LNCAP (cell line): ENCODE measurements around the gene CD226.

Source experiments
- TF ChIP-seq, protein P1 (sequence below): fragments of 450-650 bp; IDR thresholded peaks from 2 replicates; pipeline ENCODE4 v1.5.1; 2017; ENCODE audit warnings: mild to moderate bottlenecking

CD226 gene

DNA sequence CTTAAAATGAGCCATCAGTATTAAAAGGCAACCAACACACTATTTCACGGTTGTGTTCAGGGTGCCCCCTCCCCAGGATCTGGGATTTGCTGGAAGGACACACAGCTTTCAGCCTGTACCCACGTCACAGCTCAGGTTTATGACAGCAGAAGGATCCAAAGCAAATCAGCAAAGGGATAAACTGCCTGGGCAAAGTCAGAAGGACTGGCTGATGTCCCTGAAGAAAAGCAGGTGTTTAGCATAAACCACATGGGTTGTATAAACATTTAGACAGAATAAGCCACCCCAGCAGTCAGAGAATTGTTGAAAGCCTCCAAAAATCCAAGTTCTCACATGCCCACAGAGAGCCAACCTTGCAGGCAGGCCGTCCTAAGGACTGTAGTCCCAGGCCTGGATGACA is 63.9 kb downstream of the CD226 start:
- TF ChIP-seq, protein P1, sequence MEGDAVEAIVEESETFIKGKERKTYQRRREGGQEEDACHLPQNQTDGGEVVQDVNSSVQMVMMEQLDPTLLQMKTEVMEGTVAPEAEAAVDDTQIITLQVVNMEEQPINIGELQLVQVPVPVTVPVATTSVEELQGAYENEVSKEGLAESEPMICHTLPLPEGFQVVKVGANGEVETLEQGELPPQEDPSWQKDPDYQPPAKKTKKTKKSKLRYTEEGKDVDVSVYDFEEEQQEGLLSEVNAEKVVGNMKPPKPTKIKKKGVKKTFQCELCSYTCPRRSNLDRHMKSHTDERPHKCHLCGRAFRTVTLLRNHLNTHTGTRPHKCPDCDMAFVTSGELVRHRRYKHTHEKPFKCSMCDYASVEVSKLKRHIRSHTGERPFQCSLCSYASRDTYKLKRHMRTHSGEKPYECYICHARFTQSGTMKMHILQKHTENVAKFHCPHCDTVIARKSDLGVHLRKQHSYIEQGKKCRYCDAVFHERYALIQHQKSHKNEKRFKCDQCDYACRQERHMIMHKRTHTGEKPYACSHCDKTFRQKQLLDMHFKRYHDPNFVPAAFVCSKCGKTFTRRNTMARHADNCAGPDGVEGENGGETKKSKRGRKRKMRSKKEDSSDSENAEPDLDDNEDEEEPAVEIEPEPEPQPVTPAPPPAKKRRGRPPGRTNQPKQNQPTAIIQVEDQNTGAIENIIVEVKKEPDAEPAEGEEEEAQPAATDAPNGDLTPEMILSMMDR: no peak

- TF ChIP-seq, protein P1: no peak
Measured at GRCh38 chr18:69882965-69883668, 64.6 kb downstream of the CD226 start.

GRCh38 chr18:69880083-69880482 is 67.6 kb downstream of the CD226 start:
- TF ChIP-seq, protein P1: no peak

DNA sequence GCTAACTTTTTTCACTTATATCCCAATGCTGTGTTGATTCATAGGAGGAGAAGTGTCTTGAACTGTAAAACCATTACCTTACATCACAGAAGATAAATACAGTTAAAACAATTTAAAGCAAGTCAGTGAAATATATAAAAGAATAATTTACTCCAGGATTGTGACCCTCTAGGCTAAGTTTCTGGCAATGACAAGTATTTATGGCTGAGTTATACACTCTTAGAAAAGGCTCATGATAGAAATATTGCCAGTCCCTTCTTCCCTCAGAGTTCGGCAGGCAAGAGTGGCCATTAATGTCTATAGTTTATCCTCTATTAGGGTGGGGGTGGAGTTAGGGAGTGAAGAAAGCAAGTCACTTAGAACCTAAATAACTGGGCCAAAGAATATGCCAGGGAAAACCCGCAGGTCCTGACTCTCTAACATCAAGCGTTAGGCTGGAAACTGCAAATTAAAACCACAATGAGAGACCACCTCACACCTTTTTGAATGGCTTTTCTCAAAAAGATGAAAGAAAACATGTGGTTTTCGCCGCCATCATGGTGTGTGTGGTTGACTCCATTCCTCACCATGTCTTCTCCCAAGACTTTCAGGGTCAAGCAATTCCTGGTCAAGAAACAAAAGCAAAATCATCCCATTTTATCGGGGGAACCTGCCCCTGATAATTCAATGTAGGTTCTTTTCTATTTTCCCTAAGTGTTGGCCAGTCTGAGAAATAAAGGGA is 69.3 kb downstream of the CD226 start:
- TF ChIP-seq, protein P1: no peak

GRCh38 chr18:69876490-69876889 is 71.2 kb downstream of the CD226 start:
- TF ChIP-seq, protein P1: no peak

DNA sequence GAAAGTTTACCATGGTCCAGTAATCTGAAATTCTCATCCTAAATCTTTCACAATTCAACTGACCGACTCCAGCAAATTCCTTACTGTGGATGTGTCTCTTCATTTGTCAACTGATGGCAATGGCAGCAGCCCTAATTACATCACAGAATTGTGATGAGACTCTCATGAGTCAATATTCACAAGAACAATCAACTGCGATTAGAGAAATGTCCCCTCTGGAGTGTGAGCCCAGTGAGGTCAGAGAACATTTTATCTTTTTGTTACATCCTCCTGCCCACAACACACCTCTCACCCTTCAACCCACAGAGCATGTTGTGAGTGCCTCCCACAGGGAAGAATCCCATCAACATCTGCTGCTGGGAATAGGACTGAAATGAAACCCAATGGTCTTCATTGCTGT is 73.6 kb downstream of the CD226 start:
- TF ChIP-seq, protein P1: no peak

DNA sequence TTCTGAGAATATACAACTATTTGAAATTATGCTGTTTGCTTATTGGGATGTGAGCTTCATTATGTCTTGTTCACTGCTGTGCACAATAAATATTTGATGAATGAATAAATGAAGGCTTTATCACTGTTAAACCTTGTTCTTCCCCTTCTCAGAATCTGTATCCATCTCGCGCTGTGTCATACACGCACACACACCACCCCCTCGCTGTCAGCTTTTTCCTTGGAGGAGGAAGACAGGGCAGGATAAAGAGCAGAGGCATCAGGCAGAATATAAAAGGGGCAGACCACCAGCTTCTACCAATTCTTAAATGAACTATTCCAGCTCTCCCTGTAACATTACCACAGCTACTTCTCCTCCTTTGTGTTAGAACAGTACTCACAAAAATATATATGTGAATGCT is 75.0 kb downstream of the CD226 start:
- TF ChIP-seq, protein P1: no peak
